GM10248 (cell line): ENCODE measurements around the gene CSK.

ENCODE experiments used
- CTCF ChIA-PET: fragments of 300-600 bp; sonication (Branson Sonifier 250); formaldehyde crosslinking; extraction: SDS; loops from one replicate; lab custom pipeline; 2021; ENCODE audit warnings: antibody characterized with exemption; lab: Yijun Ruan, JAX
- POLR2A ChIA-PET: fragments of 350-650 bp; sonication (Branson Sonifier 250); formaldehyde crosslinking; extraction: SDS; loops from one replicate; lab custom pipeline; 2020; ENCODE audit warnings: antibody characterized with exemption; lab: Yijun Ruan, JAX
- DNase-seq: peaks from one replicate; pipeline ENCODE4 v3.0.0; 2012; ENCODE audit errors: extremely low spot score
- TF ChIP-seq, protein P1 (sequence below): IDR thresholded peaks from 2 replicates; pipeline ENCODE4 v1.5.1; 2012; ENCODE audit warnings: mild to moderate bottlenecking, low read depth; ENCODE audit errors: extremely low read depth, missing control alignments, control extremely low read depth

The CSK gene

DNA sequence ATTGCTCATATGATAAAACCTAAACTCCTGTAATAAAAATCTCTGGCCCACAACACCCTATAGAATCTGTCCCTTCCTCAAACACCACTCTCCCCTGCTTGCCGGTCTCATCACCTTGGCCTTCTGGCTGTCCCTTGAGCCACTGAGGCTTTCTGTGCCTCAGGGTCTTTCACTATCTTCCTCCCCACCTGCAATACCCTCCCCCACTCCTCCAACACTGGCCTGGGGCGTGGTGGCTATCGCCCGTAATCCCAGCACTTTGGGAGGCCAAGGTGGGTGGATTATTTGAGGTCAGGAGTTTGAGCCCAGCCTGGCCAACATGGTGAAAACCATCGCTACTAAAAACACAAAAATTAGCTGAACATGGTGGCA lies 3.3 kb upstream of the CSK start:
- ChIA-PET CTCF (interaction anchor here (1.1 to 35.2 kb wide), 9 partner anchors 4 to 784 kb away, joined by 3 to 1226 read pairs (median 11); partner anchors contain the start of genes CLK3, COX5A, CSK and PML), POLR2A (interaction anchor here (1.5 to 2.1 kb wide), 3 partner anchors 8 to 21 kb away, joined by 5 to 8 read pairs (median 8); no protein-coding TSS in a partner anchor)
- DNase-seq = no peak
- TF ChIP-seq, protein P1, sequence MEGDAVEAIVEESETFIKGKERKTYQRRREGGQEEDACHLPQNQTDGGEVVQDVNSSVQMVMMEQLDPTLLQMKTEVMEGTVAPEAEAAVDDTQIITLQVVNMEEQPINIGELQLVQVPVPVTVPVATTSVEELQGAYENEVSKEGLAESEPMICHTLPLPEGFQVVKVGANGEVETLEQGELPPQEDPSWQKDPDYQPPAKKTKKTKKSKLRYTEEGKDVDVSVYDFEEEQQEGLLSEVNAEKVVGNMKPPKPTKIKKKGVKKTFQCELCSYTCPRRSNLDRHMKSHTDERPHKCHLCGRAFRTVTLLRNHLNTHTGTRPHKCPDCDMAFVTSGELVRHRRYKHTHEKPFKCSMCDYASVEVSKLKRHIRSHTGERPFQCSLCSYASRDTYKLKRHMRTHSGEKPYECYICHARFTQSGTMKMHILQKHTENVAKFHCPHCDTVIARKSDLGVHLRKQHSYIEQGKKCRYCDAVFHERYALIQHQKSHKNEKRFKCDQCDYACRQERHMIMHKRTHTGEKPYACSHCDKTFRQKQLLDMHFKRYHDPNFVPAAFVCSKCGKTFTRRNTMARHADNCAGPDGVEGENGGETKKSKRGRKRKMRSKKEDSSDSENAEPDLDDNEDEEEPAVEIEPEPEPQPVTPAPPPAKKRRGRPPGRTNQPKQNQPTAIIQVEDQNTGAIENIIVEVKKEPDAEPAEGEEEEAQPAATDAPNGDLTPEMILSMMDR = no peak

DNA sequence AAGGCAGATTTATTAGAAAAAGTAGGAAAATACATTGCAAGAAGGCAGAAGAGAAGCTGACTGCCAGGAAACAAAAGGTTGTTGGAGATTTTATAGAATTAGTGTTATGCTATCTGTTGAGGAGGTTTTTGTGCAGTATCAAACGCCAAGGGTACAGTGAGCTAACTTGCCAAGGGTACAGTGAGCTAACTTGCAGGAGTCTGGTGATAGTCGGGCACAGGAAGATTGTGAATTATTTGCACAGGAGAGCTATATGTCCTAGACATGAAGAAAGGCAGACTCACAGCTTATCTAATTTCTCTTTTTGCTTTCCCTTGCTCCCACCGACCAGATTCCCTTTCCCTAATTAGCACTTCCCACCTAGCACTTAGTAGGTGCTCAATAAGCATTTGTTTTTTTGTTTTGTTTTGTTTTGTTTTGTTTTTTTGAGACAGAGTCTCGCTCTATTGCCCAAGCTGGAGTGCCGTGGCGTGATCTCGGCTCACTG lies 2.7 kb upstream of the CSK start:
- no peak for DNase-seq
- TF ChIP-seq, protein P1 = no peak
- POLR2A ChIA-PET = interaction anchor here (1.2 kb wide), 1 partner anchor 9 kb away, joined by 3 read pairs; no protein-coding TSS in a partner anchor
- CTCF ChIA-PET = interaction anchor here (1.1 to 35.2 kb wide), 6 partner anchors 4 to 167 kb away, joined by 3 to 1226 read pairs (median 445); partner anchors contain the start of genes CLK3 and CSK

DNA sequence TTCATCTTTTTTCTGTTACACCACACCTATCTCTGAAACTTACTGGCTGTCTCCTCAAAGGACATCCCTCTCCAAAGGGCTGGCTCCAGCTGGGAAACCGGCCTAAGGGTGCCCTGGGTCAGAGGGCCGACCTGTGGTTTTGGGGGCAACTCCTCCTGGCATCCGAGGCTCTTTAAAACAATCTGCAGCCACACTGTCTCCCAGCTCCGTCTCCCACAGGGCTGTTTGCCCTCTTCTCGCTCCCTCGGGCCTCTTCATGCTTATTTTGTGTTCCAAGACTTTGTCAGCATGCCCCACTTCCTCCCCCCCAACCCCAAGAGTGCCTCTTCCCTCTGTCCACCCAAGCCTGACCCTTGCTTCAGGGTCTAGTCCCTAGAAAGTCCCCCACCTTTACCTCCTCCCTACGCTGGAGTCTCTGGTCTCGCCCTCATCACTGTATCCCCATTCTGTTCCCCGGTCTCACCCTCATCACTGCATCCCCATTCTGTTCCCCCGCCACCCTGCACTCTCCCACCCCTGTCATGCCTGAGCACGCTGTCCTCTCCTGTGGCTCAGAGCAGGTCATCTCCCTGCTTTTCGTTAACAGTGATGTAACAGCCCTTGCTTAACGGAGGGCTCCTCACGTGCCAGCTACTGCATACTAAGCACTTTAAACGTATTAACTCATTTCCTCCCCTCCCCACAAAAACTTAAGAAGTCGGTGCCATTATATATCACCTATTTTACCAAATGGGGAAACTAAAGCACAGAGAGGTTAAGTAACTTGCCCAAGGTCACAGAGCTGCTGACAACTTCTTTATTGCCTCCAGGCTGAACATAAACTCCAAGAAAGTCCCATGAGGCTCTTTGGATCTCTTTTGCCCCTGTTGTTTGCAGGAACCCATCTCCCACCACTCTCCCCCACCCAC lies 1.1 kb upstream of the CSK start:
- TF ChIP-seq, protein P1 = no peak
- ChIA-PET CTCF (interaction anchor here (1.0 to 35.2 kb wide), 9 partner anchors 6 to 165 kb away, joined by 3 to 1226 read pairs (median 11); partner anchors contain the start of genes CLK3, CSK and FAM219B), POLR2A (interaction anchor here (0.6 to 1.2 kb wide), 2 partner anchors 7 to 127 kb away, joined by 3 to 10 read pairs; no protein-coding TSS in a partner anchor)
- DNase-seq = no peak

DNA sequence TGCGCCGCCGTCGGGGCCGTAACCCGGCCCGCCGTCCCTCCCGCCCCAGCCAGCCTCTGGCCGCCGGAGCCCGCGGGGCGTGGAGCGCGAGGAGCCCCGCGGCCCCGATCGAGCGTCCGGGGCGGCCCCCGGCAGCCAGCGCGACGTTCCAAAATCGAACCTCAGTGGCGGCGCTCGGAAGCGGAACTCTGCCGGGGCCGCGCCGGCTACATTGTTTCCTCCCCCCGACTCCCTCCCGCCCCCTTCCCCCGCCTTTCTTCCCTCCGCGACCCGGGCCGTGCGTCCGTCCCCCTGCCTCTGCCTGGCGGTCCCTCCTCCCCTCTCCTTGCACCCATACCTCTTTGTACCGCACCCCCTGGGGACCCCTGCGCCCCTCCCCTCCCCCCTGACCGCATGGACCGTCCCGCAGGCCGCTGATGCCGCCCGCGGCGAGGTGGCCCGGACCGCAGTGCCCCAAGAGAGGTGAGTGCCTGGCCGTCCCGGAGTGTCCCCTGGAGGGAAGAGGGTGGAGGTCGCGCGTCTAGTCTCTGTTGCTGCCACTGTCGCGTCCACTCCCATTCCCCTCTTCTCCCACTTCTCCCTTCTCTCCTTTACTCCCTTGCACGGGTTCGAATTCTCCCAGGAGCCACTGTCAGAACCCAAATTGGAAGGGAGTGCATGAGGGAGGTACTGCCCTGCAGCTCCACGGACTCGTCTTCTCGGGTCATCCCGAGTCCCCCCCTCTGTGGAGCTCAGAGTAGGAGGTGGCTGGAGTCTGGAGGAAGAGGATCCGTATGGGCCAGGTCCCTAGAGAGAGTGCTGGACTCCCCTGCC lies 585 bp downstream of the CSK start:
- TF ChIP-seq, protein P1 = no peak
- ChIA-PET CTCF (interaction anchor here (1.3 to 35.2 kb wide), 6 partner anchors 8 to 155 kb away, joined by 4 to 1226 read pairs (median 352); partner anchors contain the start of genes CLK3 and CSK), POLR2A (no interaction called here)
- no peak for DNase-seq

DNA sequence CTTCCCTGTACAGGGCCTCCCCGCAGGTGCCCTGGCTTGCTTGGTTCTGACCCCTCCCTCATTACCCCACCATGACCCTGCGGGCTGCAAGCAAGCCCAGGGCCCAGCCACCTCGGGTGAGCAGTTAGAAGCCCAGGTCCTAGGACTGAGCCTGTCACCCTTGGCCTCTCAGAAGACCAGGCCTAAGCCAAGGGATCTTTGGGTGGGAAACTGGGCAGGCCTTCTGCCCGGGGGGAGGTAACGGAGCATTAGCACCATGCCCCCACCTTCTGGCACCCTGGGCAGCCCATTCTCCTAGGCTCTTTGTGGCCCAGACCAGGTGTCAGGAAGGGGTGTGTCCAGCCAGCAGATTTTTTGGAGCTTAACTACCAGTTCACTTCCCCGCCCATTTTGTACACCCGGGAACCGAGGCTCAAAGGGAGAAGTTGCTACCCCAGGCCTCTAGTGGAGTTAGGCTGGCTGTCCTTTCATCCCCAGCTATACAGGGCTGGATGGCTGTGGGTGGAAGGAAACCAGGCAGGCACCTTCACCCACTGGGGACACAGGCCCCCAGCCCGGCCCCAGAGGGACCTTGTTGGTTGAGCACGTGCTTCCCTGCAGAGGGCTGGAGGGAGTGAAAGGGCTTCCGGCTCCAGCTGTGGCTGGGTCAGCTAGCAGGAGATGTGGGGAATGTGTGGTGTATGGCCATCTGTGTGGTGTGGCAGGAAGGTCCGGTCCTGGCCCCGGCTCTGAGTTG lies 1.4 kb downstream of the CSK start:
- no peak for DNase-seq
- ChIA-PET POLR2A (interaction anchor here (0.7 kb wide), 1 partner anchor 10 kb away, joined by 3 read pairs; no protein-coding TSS in a partner anchor), CTCF (interaction anchor here (1.1 to 35.2 kb wide), 6 partner anchors 8 to 421 kb away, joined by 3 to 1226 read pairs (median 352); partner anchors contain the start of genes CLK3 and CSK)
- TF ChIP-seq, protein P1 = no peak
